HFFc6 (cell line): ENCODE measurements around the gene NT5C. TPM values are rescaled to one million over a fixed set of nuclear protein-coding genes. Genes with fewer than 3 reads are reported as not detected.

Experiments
- DNase-seq: peaks from one replicate; pipeline ENCODE4 v3.0.0-alpha.2; 2018
- H3K27ac Mint-ChIP-seq: 2 replicates; pipeline ENCODE4 v1.8.0; 2020; ENCODE audit warnings: mild to moderate bottlenecking, mixed read lengths
- H3K27me3 Mint-ChIP-seq: 2 replicates; pipeline ENCODE4 v1.8.0; 2021; ENCODE audit warnings: mild to moderate bottlenecking, moderate library complexity, mixed read lengths; ENCODE audit not compliant: insufficient read depth
- H3K36me3 Mint-ChIP-seq: 2 replicates; pipeline ENCODE4 v1.8.0; 2021; ENCODE audit warnings: low read depth, mixed read lengths
- H3K4me1 Mint-ChIP-seq: 2 replicates; pipeline ENCODE4 v1.8.0; 2020; ENCODE audit warnings: low read depth, mixed read lengths
- H3K4me3 Mint-ChIP-seq: 2 replicates; pipeline ENCODE4 v1.8.0; 2020; ENCODE audit warnings: mild to moderate bottlenecking, moderate library complexity, mixed read lengths
- H3K9me3 Mint-ChIP-seq: 2 replicates; pipeline ENCODE4 v1.8.0; 2020; ENCODE audit warnings: mild to moderate bottlenecking, mixed read lengths
- total RNA-seq, 6 experiments: library from RNA; stranded (reverse); fragmentation: NEBNext Ultra II Directional; extraction: Animal tissue kit (Norgen Biotek cat#: 25700); gene quantifications; 2 replicates in 1 of 6; 3 replicates in 5 of 6; pipeline ENCODE4 v1.2.3, GENCODE V29; 2021
- TF ChIP-seq, protein P1 (sequence below): fragments of 200-600 bp; sonication (generic); IDR thresholded peaks from 2 replicates; pipeline ENCODE4 v1.5.0; 2021; ENCODE audit warnings: antibody characterized with exemption, mild to moderate bottlenecking

NT5C gene
- total RNA-seq, 6 experiments from 2014 or later: 30.4 to 41.7 (median 36.3) TPM

DNA sequence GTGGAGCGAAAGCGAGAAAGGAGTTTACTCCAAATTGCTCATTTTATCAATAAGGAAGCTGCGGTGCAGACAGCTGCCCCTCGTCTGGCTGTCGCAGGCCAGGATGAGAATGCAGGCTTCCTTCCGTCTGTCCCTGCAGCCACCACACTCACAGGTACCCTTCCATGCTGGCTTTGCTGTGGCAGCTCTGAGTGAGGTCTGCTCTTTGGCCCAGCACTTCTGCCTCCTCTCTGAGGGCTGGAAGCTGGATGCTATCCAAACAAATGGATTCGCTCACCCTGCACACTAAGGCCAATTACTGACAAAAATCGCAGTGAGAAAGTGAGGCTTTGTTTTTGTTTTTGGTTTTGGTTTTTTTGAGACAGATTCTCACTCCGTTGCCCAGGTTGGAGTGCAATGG lies 14.8 kb downstream of the NT5C start:
- TF ChIP-seq, protein P1, sequence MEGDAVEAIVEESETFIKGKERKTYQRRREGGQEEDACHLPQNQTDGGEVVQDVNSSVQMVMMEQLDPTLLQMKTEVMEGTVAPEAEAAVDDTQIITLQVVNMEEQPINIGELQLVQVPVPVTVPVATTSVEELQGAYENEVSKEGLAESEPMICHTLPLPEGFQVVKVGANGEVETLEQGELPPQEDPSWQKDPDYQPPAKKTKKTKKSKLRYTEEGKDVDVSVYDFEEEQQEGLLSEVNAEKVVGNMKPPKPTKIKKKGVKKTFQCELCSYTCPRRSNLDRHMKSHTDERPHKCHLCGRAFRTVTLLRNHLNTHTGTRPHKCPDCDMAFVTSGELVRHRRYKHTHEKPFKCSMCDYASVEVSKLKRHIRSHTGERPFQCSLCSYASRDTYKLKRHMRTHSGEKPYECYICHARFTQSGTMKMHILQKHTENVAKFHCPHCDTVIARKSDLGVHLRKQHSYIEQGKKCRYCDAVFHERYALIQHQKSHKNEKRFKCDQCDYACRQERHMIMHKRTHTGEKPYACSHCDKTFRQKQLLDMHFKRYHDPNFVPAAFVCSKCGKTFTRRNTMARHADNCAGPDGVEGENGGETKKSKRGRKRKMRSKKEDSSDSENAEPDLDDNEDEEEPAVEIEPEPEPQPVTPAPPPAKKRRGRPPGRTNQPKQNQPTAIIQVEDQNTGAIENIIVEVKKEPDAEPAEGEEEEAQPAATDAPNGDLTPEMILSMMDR: no peak
- peaks cover 22% of the 10 kb centered on the region for H3K4me1 Mint-ChIP-seq
- DNase-seq: no peak
- H3K27ac Mint-ChIP-seq: no peak overlapping the region
- peaks cover 6% of the 10 kb centered on the region for H3K27me3 Mint-ChIP-seq
- no peaks in the 10 kb centered on the region for H3K9me3 Mint-ChIP-seq
- H3K36me3 Mint-ChIP-seq: peaks cover 15% of the 10 kb centered on the region
- H3K4me3 Mint-ChIP-seq: no peak overlapping the region

DNA sequence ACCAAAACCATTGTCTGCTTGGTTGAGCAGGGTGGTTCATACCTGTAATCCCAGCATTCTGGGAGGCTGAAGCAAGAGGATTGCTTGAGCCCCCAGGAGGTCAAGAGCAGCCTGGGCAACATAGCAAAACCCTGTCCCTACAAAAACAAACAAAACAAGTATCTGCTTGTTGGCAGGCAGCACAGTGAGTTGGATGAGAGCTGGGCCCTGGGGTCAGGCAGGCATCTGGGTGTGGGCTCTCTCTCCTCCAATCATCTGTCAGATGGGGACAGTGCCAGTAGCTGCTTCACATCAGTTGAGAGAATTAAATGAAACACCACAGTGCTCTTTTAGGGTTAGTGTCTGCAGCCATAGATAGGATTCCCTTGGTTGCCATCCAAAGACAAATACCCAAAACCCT lies 16.0 kb downstream of the NT5C start:
- H3K4me3 Mint-ChIP-seq: no peak overlapping the region
- H3K36me3 Mint-ChIP-seq: peaks cover 12% of the 10 kb centered on the region
- no peak for DNase-seq
- H3K9me3 Mint-ChIP-seq: no peaks in the 10 kb centered on the region
- TF ChIP-seq, protein P1: no peak
- H3K4me1 Mint-ChIP-seq: peaks cover 28% of the 10 kb centered on the region
- peaks cover 6% of the 10 kb centered on the region; the same call in 1 of the 2 replicates for H3K27me3 Mint-ChIP-seq
- H3K27ac Mint-ChIP-seq: no peak overlapping the region

DNA sequence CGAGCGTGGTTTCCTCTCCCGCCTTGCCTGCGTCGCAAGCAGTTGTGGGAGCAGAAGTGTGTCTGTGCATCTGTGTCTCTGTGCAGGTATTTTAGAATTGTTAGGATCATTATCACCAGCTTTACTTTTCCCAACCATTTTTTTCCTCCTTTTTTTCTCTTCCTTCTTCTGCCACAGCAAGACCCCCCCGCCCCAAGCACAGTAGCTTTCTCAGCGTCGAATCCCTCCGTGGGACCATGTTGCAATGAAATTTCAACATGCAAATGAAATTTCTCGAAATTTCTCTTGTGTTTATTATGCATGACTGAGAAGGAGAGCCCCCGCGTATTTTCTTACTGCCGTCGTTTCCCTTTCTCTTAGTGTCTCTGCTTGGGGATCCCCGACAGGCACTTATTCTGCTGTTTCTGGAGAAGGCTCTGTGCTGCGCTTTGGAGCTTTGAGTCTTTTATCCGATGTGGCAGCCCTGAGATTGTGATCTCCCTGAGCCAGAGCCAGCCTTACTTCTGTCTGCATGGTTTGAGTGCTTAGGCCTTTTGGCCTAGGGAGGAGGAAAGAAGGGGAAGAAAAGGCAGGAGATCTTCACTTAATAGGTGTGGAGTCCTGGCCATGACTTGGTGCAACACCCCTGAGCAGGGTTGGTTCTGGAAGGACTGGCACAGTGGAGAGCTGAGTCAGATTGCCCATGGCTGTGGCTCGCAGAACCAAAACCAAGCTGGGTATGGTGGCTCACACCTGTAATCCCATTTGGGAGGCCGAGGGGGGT lies 16.8 kb downstream of the NT5C start:
- no peak for DNase-seq
- peak overlapping the region; percentile 78 for H3K4me3 Mint-ChIP-seq
- peaks cover 4% of the 10 kb centered on the region; the same call in 1 of the 2 replicates for H3K27me3 Mint-ChIP-seq
- peaks cover 32% of the 10 kb centered on the region for H3K4me1 Mint-ChIP-seq
- H3K9me3 Mint-ChIP-seq: no peaks in the 10 kb centered on the region
- peaks cover 8% of the 10 kb centered on the region for H3K36me3 Mint-ChIP-seq
- TF ChIP-seq, protein P1: no peak
- peak overlapping the region; percentile 74 for H3K27ac Mint-ChIP-seq

DNA sequence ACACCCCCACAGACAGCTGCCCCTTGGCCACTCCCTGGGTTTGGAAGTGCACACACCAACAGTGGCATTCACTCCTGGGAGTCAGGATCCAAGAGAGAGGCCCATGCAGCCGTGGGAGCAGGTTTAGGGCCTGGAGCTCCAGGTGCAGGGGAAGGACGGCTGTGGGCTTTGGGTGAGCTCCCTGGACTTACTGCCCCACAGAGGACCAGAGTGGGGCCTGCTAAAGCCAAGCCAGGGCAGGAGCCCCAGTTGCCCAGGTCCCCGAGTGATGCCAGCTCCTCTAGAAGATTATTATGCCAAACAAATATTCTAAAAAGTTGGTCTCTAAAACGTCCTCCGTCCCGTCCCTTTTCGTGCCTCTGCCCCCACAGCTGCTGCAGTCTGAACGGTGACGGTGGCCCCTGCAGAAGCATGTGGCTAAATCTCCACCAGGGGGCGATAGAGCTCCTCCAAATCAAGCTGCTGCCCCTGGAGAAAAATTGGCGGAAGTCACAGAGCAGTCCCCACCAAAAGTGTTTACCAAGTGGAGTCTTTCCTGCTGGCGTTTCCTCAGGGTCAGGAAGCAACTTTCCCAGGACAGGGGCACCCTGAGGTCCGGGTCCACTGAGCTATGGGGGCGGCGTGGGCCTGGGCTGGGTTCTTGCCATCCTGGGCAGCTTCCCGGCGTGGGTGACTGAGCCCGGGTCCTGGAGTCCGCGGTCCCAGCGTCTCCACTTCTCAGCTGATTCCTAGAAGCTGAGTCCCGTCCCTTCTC lies 17.6 kb downstream of the NT5C start:
- DNase-seq: peak; percentile 81
- no peaks in the 10 kb centered on the region for H3K9me3 Mint-ChIP-seq
- H3K27ac Mint-ChIP-seq: peak overlapping the region; percentile 74
- peak overlapping the region; percentile 78 for H3K4me3 Mint-ChIP-seq
- peaks cover 32% of the 10 kb centered on the region for H3K4me1 Mint-ChIP-seq
- peaks cover 8% of the 10 kb centered on the region for H3K36me3 Mint-ChIP-seq
- peaks cover 4% of the 10 kb centered on the region; the same call in 1 of the 2 replicates for H3K27me3 Mint-ChIP-seq
- TF ChIP-seq, protein P1: peak; percentile 98

DNA sequence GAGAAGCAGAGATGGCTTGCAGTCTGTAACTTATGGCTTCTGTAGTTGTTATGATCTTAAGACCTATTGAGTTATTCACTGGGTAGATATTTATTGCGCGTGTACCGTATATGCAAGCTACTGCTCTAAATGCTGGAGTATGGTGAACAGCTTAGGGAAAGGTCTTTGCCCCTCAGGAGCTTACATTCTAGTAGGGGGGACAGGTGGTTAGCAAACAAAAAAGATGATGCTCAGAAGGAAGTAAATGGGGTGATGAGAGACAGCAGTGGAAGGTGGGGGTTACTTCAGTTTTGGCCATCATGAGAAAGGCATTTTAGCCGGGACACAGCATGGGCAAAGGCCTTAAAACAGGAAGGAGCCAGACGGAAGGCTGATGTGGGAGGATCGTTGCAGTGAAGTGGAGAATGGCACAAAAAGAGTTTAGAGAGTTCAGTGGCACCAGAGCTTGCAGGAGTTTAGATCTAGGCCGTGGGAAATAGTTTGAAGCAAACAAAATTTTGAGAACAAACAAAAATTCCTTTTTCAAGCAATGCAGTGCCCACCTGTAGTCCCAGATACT lies 19.7 kb downstream of the NT5C start:
- Mint-ChIP-seq H3K4me1 (peaks cover 40% of the 10 kb centered on the region), H3K9me3 (no peaks in the 10 kb centered on the region), H3K27me3 (peaks cover 5% of the 10 kb centered on the region; the same call in 1 of the 2 replicates), H3K36me3 (peaks cover 8% of the 10 kb centered on the region), H3K27ac (no peak overlapping the region), H3K4me3 (peak overlapping the region; percentile 48)
- TF ChIP-seq, protein P1: no peak
- no peak for DNase-seq
